Colonic mucosa (tissue), 4 donors: ENCODE data around the gene POFUT2. TPM values are rescaled to one million over a fixed set of nuclear protein-coding genes. Genes with fewer than 3 reads are reported as not detected.
A peak's percentile ranks its signal among the peaks of the same experiment; 100 is the strongest.

Source experiments
- DNase-seq: peaks from one replicate; pipeline ENCODE4 v3.0.0-alpha.2; 2020
- H3K27ac ChIP-seq: fragments of 200-600 bp; one replicate; pipeline ENCODE4 v1.8.0; 2021
- H3K27me3 ChIP-seq: fragments of 200-600 bp; one replicate; pipeline ENCODE4 v1.8.0; 2021
- H3K36me3 ChIP-seq: fragments of 200-600 bp; one replicate; pipeline ENCODE4 v1.8.0; 2021
- H3K4me1 ChIP-seq: fragments of 200-600 bp; one replicate; pipeline ENCODE4 v1.8.0; 2021; ENCODE audit warnings: mild to moderate bottlenecking
- H3K4me3 ChIP-seq: fragments of 200-600 bp; one replicate; pipeline ENCODE4 v1.8.0; 2021
- H3K9ac ChIP-seq, 2 donors: one replicate each; pipeline ENCODE4 v1.7.0; 2013; ENCODE audit warnings: control low read depth in 2 of 2, low read depth in 2 of 2, low read length in 2 of 2
- H3K9me3 ChIP-seq: fragments of 200-600 bp; one replicate; pipeline ENCODE4 v1.8.0; 2021
- intact Hi-C: fragments of 100-400 bp; cut with DNase I; formaldehyde crosslinking; loops from one replicate; pipeline ENCODE4 v1.14.1; 2022
- total RNA-seq, 2 donors: library from RNA; stranded (reverse); fragmentation: NEBNext Ultra II Directional in 1 of 2; extraction: Animal tissue kit (Norgen Biotek cat#: 25700) in 1 of 2; gene quantifications; one replicate each; pipeline ENCODE4 v1.2.1, GENCODE V29; 2021
- TF ChIP-seq, protein P1 (sequence below): fragments of 200-600 bp; IDR thresholded peaks from one replicate; pipeline ENCODE4 v1.8.0; 2022; ENCODE audit warnings: antibody characterized with exemption, mild to moderate bottlenecking
- donor health status: healthy.
- donor health status: DM: no; HTN: no; CAD: no.
- donor health status: DM: no; HTN: no; CAD: no.

POFUT2 gene
- total RNA-seq, 2 donors from 2014 or later = 23.8 to 31.6 TPM

DNA sequence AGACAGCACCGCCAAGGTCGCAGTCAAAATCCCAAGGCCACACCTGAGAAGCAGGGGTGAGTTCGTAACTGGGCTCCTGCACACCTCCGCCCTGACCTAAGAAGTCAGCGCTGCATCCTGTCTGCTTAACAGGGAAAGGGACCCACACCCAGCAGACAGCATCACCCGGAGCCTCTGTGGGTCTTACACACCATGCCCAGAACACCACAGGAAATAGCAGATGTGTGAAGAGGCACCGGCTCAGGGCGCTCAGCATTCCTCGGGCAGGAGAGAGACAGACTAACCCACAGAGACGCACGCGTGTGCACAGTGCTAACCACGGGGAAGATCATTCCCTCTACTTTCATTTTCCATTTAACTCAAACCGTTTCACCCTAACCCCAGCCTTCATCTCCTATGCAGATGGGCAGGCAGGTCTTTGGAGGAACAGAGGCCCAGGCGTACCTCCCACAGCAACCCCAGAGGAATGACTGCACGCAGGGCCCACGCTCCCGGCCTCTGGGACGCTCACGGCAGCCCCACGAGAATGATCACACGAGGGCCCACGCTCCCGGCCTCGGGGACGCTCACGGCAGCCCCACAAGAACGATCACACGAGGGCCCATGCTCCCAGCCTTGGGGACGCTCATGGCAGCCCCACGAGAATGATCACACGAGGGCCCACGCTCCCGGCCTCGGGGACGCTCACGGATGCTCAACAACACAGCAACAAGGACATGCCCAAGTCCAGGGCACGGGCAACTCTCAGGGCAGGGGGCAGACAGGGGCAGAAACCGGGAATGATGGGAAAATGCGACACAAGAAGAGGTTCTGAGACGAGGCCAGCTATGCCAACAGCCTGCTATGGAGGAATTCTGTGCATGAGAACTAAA is 20.9 kb downstream of the POFUT2 start:
- Histone ChIP-seq H3K9ac (no peak overlapping the region), H3K4me3 (no peak overlapping the region), H3K27me3 (no peaks in the 10 kb centered on the region), H3K9me3 (no peaks in the 10 kb centered on the region), H3K4me1 (no peaks in the 10 kb centered on the region), H3K36me3 (peaks cover 12% of the 10 kb centered on the region), H3K27ac (no peak overlapping the region)
- intact Hi-C loops = no loop called here
- TF ChIP-seq, protein P1, sequence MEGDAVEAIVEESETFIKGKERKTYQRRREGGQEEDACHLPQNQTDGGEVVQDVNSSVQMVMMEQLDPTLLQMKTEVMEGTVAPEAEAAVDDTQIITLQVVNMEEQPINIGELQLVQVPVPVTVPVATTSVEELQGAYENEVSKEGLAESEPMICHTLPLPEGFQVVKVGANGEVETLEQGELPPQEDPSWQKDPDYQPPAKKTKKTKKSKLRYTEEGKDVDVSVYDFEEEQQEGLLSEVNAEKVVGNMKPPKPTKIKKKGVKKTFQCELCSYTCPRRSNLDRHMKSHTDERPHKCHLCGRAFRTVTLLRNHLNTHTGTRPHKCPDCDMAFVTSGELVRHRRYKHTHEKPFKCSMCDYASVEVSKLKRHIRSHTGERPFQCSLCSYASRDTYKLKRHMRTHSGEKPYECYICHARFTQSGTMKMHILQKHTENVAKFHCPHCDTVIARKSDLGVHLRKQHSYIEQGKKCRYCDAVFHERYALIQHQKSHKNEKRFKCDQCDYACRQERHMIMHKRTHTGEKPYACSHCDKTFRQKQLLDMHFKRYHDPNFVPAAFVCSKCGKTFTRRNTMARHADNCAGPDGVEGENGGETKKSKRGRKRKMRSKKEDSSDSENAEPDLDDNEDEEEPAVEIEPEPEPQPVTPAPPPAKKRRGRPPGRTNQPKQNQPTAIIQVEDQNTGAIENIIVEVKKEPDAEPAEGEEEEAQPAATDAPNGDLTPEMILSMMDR = no peak
- no peak for DNase-seq

DNA sequence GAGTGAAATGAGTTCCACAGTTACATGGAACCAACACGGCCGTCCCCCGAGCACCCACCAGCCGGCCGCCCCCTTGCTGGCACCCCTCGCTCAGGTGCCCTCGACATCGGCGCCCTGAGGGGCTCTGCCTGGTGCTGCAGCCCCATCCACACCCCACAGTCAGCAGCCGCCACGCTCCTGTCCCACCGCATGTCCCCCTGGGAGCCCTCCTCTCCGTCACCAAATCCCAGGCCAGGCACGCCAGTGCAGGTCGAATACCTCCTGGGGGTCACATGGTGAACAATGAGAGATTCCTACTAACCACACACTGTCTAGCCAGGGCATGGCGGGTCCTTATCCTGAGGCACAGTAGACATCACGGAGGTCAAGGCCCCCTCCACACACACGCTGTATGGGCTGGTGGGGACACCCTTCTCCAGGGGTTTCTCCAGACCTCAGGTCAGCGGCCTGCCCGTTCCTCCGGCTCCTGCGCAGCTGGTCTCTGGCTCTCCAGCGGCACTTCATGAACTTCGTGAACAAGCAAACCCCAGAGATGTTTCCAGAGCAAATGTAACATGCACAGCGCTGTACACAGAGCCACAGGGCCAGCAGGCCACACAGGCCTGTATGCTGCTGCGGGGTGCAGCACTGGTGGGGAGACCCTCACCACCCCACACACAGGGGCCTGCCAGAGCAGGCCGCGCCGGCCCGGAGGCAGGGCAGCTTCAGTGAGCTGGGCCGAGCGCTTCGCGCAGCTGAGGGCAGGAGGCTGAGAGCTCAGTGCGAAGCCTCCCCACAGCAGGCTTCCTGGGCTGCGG is 21.8 kb downstream of the POFUT2 start:
- no peak overlapping the region for H3K9ac ChIP-seq
- H3K4me3 ChIP-seq = no peak overlapping the region
- H3K36me3 ChIP-seq = peaks cover 12% of the 10 kb centered on the region
- H3K27ac ChIP-seq = no peak overlapping the region
- no peaks in the 10 kb centered on the region for H3K9me3 ChIP-seq
- no peaks in the 10 kb centered on the region for H3K4me1 ChIP-seq
- no peaks in the 10 kb centered on the region for H3K27me3 ChIP-seq
- TF ChIP-seq, protein P1 = no peak
- intact Hi-C loops = no loop called here
- peak; percentile 13 for DNase-seq

DNA sequence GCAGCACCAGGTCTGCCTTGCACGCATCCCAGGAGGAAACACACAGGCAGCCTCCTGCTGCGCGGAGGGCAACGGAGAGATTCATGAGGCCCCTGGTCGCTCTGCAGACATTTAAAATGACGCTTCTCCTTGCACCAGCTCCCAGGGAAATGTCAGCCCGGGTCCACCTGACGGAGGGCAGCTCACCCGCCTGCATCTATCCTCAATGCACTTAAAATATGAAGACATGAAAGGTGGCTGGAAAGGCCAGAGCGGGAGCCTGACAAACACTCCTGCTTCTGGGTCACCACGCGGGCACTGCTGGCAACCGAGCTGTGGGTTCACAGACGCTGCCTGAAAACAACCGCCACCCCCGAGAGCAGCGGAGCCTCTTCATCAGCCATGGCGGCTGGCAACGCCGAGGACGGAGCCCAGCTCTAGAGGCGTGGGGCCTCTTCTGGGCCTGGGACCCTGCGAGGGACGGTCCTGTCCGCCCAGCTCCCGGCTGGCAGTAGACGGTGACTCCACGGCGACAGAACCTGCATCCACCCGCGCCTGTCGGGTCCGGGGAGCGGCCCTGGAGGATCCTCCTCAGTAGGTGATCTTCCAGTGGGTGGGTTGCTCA is 22.7 kb downstream of the POFUT2 start:
- intact Hi-C loops = no loop called here
- Histone ChIP-seq H3K27me3 (no peaks in the 10 kb centered on the region), H3K36me3 (peaks cover 4% of the 10 kb centered on the region)

DNA sequence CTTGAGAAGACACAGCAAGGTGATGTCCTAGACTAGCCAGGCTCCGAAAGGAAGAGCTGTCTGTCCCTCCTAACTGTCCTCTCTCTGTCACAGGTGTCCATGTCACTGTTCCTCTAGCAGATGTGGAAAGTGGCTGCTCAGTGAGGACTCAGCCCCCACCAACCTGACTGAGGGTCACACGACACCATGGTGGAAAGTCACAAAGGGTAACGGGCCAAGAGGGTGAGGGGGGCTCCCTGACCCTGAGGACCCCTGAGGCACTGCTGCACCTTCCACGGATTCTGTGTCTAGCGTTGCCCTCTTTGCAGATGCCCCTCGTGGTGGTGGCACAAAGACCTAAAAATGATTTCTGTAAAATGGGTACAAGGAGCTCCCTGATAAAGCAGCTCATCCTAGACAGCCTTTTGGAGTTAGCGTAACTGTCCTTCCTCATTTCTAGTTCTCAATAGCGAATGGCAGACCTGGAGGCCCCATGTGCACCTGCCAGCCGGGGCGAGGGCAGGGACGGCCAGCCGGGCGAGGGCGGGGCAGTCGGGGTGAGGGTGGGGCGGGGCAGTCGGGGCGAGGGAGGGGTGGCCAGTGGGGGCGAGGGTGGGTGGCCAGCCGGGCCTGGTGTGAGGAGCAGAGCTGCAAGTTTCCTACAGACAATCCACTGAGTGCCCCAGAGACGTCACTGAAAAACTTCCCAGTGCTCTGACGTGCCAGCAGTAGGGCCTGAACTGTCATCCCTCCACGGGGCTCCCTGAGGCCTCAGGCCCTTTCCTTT is 23.4 kb downstream of the POFUT2 start:
- intact Hi-C loops = no loop called here
- TF ChIP-seq, protein P1 = no peak
- no peak overlapping the region for H3K4me3 ChIP-seq
- no peaks in the 10 kb centered on the region for H3K4me1 ChIP-seq
- no peak overlapping the region for H3K27ac ChIP-seq
- H3K9ac ChIP-seq = no peak overlapping the region
- no peaks in the 10 kb centered on the region for H3K27me3 ChIP-seq
- peak; percentile 9 for DNase-seq
- H3K36me3 ChIP-seq = no peaks in the 10 kb centered on the region
- H3K9me3 ChIP-seq = no peaks in the 10 kb centered on the region

More for the DNA sequence above, 22.7 kb downstream of the POFUT2 start:
- peak; percentile 14 for DNase-seq
- Histone ChIP-seq H3K4me3 (no peak overlapping the region), H3K27ac (no peak overlapping the region), H3K4me1 (no peaks in the 10 kb centered on the region), H3K9me3 (no peaks in the 10 kb centered on the region), H3K9ac (no peak overlapping the region)
- TF ChIP-seq, protein P1 = no peak

DNA sequence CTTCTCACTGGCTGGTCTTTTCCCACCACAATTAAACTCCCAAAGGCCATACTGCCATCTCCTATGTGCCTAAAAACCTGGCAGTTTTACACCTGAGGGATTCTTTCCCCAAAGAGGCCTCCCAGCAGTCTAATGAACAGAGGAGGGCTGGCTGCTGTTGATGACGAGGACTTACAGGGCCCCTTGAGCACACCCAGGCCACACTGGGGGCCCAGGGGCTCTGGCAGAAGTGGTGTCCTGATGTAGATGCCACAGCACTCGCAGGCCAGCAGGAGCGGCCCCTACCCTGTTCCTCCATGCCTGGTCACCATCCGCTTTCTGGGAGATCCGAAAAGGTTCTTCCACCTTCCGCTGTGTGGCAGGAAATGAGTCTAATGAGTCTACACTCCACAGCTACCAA is 24.2 kb downstream of the POFUT2 start:
- peaks cover 2% of the 10 kb centered on the region for H3K27me3 ChIP-seq
- no peak overlapping the region for H3K27ac ChIP-seq
- H3K36me3 ChIP-seq = no peaks in the 10 kb centered on the region
- intact Hi-C loops = no loop called here
- DNase-seq = peak; percentile 12
- no peak overlapping the region for H3K9ac ChIP-seq
- TF ChIP-seq, protein P1 = no peak
- H3K4me1 ChIP-seq = no peaks in the 10 kb centered on the region
- no peak overlapping the region for H3K4me3 ChIP-seq
- H3K9me3 ChIP-seq = no peaks in the 10 kb centered on the region
